H1 (cell line): ENCODE results near the gene ZBTB40. TPM values are rescaled to one million over a fixed set of nuclear protein-coding genes. Genes with fewer than 3 reads are reported as not detected.

ENCODE experiments used
- CTCF ChIA-PET: fragments of 300-600 bp; sonication (Branson Sonifier 250); formaldehyde crosslinking; loops from one replicate; lab custom pipeline; 2021; ENCODE audit not compliant: partially characterized antibody; lab: Charles Lee
- POLR2A ChIA-PET: fragments of 300-600 bp; sonication (Branson Sonifier 250); formaldehyde crosslinking; loops from one replicate; lab custom pipeline; 2021; ENCODE audit warnings: inconsistent platforms; ENCODE audit not compliant: partially characterized antibody; lab: Charles Lee
- DNase-seq, 2 experiments: peaks; one replicate each; pipeline versions ENCODE4 v3.0.0 to v3.0.0-alpha.2; 2010 to 2022; ENCODE audit warnings: low spot score in 2 of 2, low read depth in 1 of 2, mixed read lengths in 1 of 2
- FAIRE-seq: peaks from 2 replicates; lab custom pipeline; 2011; peaks lifted over from hg19 to GRCh38; lab: Jason Lieb, UNC
- H2AFZ ChIP-seq: 2 replicates; pipeline ENCODE4 v1.8.1; 2012; ENCODE audit warnings: low read length, inconsistent platforms
- H2AK5ac ChIP-seq: 2 replicates; pipeline ENCODE4 v1.6.1; 2013; ENCODE audit warnings: low read depth, low read length
- H2BK120ac ChIP-seq: replicated peaks from 2 replicates; pipeline ENCODE3; 2013; ENCODE audit warnings: low read depth, low read length, inconsistent platforms
- H2BK12ac ChIP-seq: 2 replicates; pipeline ENCODE4 v1.6.1; 2013; ENCODE audit warnings: low read depth, low read length
- H2BK15ac ChIP-seq: 2 replicates; pipeline ENCODE4 v1.6.1; 2013; ENCODE audit warnings: low read length
- H2BK20ac ChIP-seq: 2 replicates; pipeline ENCODE4 v1.6.1; 2013; ENCODE audit warnings: low read length
- H2BK5ac ChIP-seq: 2 replicates; pipeline ENCODE4 v1.6.1; 2013; ENCODE audit warnings: low read depth, low read length
- H3K14ac ChIP-seq: 2 replicates; pipeline ENCODE4 v1.6.1; 2013; ENCODE audit warnings: inconsistent platforms; ENCODE audit not compliant: insufficient read length
- H3K18ac ChIP-seq: 2 replicates; pipeline ENCODE4 v1.6.1; 2013; ENCODE audit warnings: low read length; ENCODE audit errors: extremely low read depth
- H3K23ac ChIP-seq: 2 replicates; pipeline ENCODE4 v1.6.1; 2013; ENCODE audit warnings: inconsistent platforms; ENCODE audit not compliant: insufficient read length
- H3K23me2 ChIP-seq: 2 replicates; pipeline ENCODE4 v1.6.1; 2013; ENCODE audit warnings: low read depth, low read length
- H3K27ac ChIP-seq: 2 replicates; pipeline ENCODE4 v1.6.1; 2011; ENCODE audit warnings: low read depth, low read length, inconsistent platforms
- H3K27me3 ChIP-seq, 4 experiments: replicated peaks in 1 of 4; 1 replicate in 1 of 4; 2 replicates in 3 of 4; pipeline versions ENCODE4 v1.6.1 to v1.8.1; 2011 to 2013; ENCODE audit warnings: low read length in 3 of 4, mild to moderate bottlenecking in 3 of 4, inconsistent platforms in 2 of 4, mixed read lengths in 2 of 4, moderate library complexity in 1 of 4; ENCODE audit not compliant: control insufficient read depth in 3 of 4, insufficient read depth in 3 of 4; ENCODE audit errors: extremely low read depth in 1 of 4
- H3K36me3 ChIP-seq, 4 experiments: 2 replicates each; pipeline versions ENCODE4 v1.6.1 to v1.8.1; 2011 to 2013; ENCODE audit warnings: mild to moderate bottlenecking in 4 of 4, low read length in 3 of 4, moderate library complexity in 2 of 4, control low read depth in 1 of 4, inconsistent platforms in 1 of 4; ENCODE audit not compliant: insufficient read depth in 4 of 4, control insufficient read depth in 2 of 4
- H3K4ac ChIP-seq: replicated peaks from 2 replicates; pipeline ENCODE3; 2013; ENCODE audit warnings: low read length, low read depth, mixed read lengths, inconsistent platforms; ENCODE audit not compliant: insufficient read length
- H3K4me1 ChIP-seq, 4 experiments: replicated peaks in 1 of 4; 1 replicate in 1 of 4; 2 replicates in 3 of 4; pipeline versions ENCODE4 v1.6.1 to v1.8.1; 2011 to 2013; ENCODE audit warnings: low read length in 3 of 4, inconsistent platforms in 2 of 4, mixed read lengths in 1 of 4; ENCODE audit not compliant: insufficient read depth in 4 of 4, control insufficient read depth in 3 of 4
- H3K4me2 ChIP-seq, 2 experiments: 2 replicates each; pipeline versions ENCODE4 v1.6.1 to v1.8.1; 2011 to 2013; ENCODE audit warnings: low read depth in 2 of 2, low read length in 2 of 2, control low read depth in 1 of 2, inconsistent platforms in 1 of 2, mild to moderate bottlenecking in 1 of 2; ENCODE audit not compliant: insufficient read depth in 1 of 2
- H3K4me3 ChIP-seq, 4 experiments: fragments of 200-600, 300-600 bp in 1 of 4; sonication (generic), shearing (Covaris generic), sonication (Bioruptor Twin) in 1 of 4; 2 replicates each; pipeline versions ENCODE4 v1.5.1 to v1.8.1; 2011 to 2016; ENCODE audit warnings: low read length in 4 of 4, low read depth in 3 of 4, control low read depth in 2 of 4, inconsistent platforms in 2 of 4, mild to moderate bottlenecking in 2 of 4, mixed read lengths in 1 of 4, moderate library complexity in 1 of 4; ENCODE audit not compliant: insufficient read depth in 2 of 4; ENCODE audit errors: extremely low read depth in 1 of 4
- H3K56ac ChIP-seq: replicated peaks from 2 replicates; pipeline ENCODE3; 2013; ENCODE audit warnings: low read depth, mild to moderate bottlenecking, mixed read lengths, low read length, inconsistent platforms; ENCODE audit not compliant: insufficient read length
- H3K79me1 ChIP-seq: 2 replicates; pipeline ENCODE4 v1.6.1; 2013; ENCODE audit warnings: low read depth, low read length, control low read depth
- H3K79me2 ChIP-seq, 2 experiments: 2 replicates each; pipeline versions ENCODE4 v1.6.1 to v1.8.1; 2012 to 2013; ENCODE audit warnings: low read length in 2 of 2, mild to moderate bottlenecking in 2 of 2, inconsistent platforms in 1 of 2; ENCODE audit not compliant: insufficient read depth in 2 of 2, control insufficient read depth in 1 of 2
- H3K9ac ChIP-seq, 4 experiments: replicated peaks in 1 of 4; 1 replicate in 1 of 4; 2 replicates in 3 of 4; pipeline versions ENCODE4 v1.6.1 to v1.8.1; 2011 to 2013; ENCODE audit warnings: low read depth in 3 of 4, low read length in 3 of 4, control low read depth in 2 of 4, mild to moderate bottlenecking in 2 of 4, moderate library complexity in 2 of 4, inconsistent platforms in 1 of 4; ENCODE audit errors: extremely low read depth in 1 of 4
- H3K9me3 ChIP-seq, 2 experiments: 2 replicates each; pipeline versions ENCODE4 v1.6.1 to v1.8.1; 2012 to 2013; ENCODE audit warnings: mild to moderate bottlenecking in 2 of 2, moderate library complexity in 2 of 2, control low read depth in 1 of 2, inconsistent platforms in 1 of 2, low read depth in 1 of 2, low read length in 1 of 2, mixed read lengths in 1 of 2; ENCODE audit not compliant: insufficient read depth in 2 of 2
- H4K20me1 ChIP-seq, 2 experiments: replicated peaks in 1 of 2; 2 replicates each; pipeline versions ENCODE3 to v1.8.1; 2011 to 2013; ENCODE audit warnings: inconsistent platforms in 2 of 2, low read length in 2 of 2, mild to moderate bottlenecking in 1 of 2; ENCODE audit not compliant: insufficient read depth in 2 of 2, control insufficient read depth in 1 of 2
- H4K5ac ChIP-seq: 2 replicates; pipeline ENCODE4 v1.6.1; 2013; ENCODE audit warnings: low read length, low read depth, mixed read lengths, inconsistent platforms; ENCODE audit not compliant: insufficient read length
- H4K8ac ChIP-seq: 2 replicates; pipeline ENCODE4 v1.8.0; 2013; ENCODE audit warnings: mild to moderate bottlenecking, moderate library complexity, low read length, inconsistent platforms; ENCODE audit not compliant: insufficient read depth; ENCODE audit errors: extremely low read depth
- H4K91ac ChIP-seq: replicated peaks from 2 replicates; pipeline ENCODE3; 2013; ENCODE audit warnings: low read length, mixed read lengths, inconsistent platforms; ENCODE audit not compliant: insufficient read length
- EP300 ChIP-seq, 2 experiments: IDR thresholded peaks; 1 replicate in 1 of 2; 2 replicates in 1 of 2; pipeline ENCODE4 v1.6.1; 2011 to 2012; ENCODE audit warnings: low read depth in 2 of 2, low read length in 2 of 2, mild to moderate bottlenecking in 2 of 2, borderline replicate concordance in 1 of 2, inconsistent platforms in 1 of 2, moderate library complexity in 1 of 2
- HDAC6 ChIP-seq: IDR thresholded peaks from one replicate; pipeline ENCODE4 v1.7.1; 2012; ENCODE audit warnings: low read depth, mild to moderate bottlenecking, inconsistent platforms, low read length, moderate library complexity
- KDM5A ChIP-seq: fragments of 200-600 bp; IDR thresholded peaks from 2 replicates; pipeline ENCODE4 v1.7.1; 2012; ENCODE audit warnings: mild to moderate bottlenecking, low read length, inconsistent platforms, mixed read lengths
- NRF1 ChIP-seq: IDR thresholded peaks from 2 replicates; pipeline ENCODE4 v1.6.1; 2011; ENCODE audit warnings: mild to moderate bottlenecking, low read depth, low read length, improper control_type of control experiment
- POU5F1 ChIP-seq: IDR thresholded peaks from 2 replicates; pipeline ENCODE4 v1.6.1; 2011; ENCODE audit warnings: low read depth, mild to moderate bottlenecking, low read length, moderate library complexity
- RBBP5 ChIP-seq: IDR thresholded peaks from 2 replicates; pipeline ENCODE4 v1.7.1; 2012; ENCODE audit warnings: low read depth, mild to moderate bottlenecking, inconsistent platforms, low read length, moderate library complexity, borderline replicate concordance
- SAP30 ChIP-seq: fragments of 300-600 bp; sonication (generic); IDR thresholded peaks from 2 replicates; pipeline ENCODE4 v1.7.1; 2012; ENCODE audit warnings: low read length, moderate library complexity, mild to moderate bottlenecking, inconsistent platforms; ENCODE audit not compliant: insufficient read depth, insufficient replicate concordance
- SIRT6 ChIP-seq: IDR thresholded peaks from one replicate; pipeline ENCODE4 v1.7.1; 2012; ENCODE audit warnings: low read length, inconsistent platforms
- SIX5 ChIP-seq: IDR thresholded peaks from 2 replicates; pipeline ENCODE4 v1.6.1; 2011; ENCODE audit warnings: mild to moderate bottlenecking, low read depth, low read length
- SP4 ChIP-seq: IDR thresholded peaks from 2 replicates; pipeline ENCODE4 v1.6.1; 2012; ENCODE audit warnings: low read length, inconsistent platforms
- SUZ12 ChIP-seq: fragments of 200-600 bp; sonication (generic); IDR thresholded peaks from 2 replicates; pipeline ENCODE4 v1.6.1; 2012; ENCODE audit warnings: mild to moderate bottlenecking, inconsistent platforms, low read length, moderate library complexity, mixed read lengths
- TAF7 ChIP-seq: optimal IDR thresholded peaks from 2 replicates; pipeline ENCODE3; 2011; ENCODE audit warnings: low read depth, mild to moderate bottlenecking, inconsistent platforms, low read length, moderate library complexity, borderline replicate concordance
- WGBS, 2 experiments: shearing (Covaris generic) in 1 of 2; methylation state at CpG; one replicate each; pipeline versions ENCODE4 v1.1.6 to v1.1.7; 2013 to 2015; ENCODE audit warnings: low lambda C conversion rate in 2 of 2, mixed read lengths in 2 of 2, inconsistent platforms in 1 of 2, low coverage in 1 of 2, missing lambda C conversion rate in 1 of 2; ENCODE audit not compliant: insufficient replicate concordance in 2 of 2, insufficient coverage in 1 of 2, insufficient read length in 1 of 2; ENCODE audit errors: extremely low coverage in 1 of 2, missing lambda C conversion rate in 1 of 2; 5-methylcytosine and 5-hydroxymethylcytosine counted together
- polyA plus RNA-seq, 7 experiments: library from polyadenylated mRNA; depleted of rRNA in 3 of 7; stranded (reverse) in 5 of 7; unstranded in 2 of 7; fragments of >200 nt in 5 of 7; fragments of 200-250 nt in 2 of 7; gene quantifications; 1 replicate in 5 of 7; 2 replicates in 1 of 7; 4 replicates in 1 of 7; pipeline versions ENCODE4 v1.2.1 to v1.2.3, GENCODE V29; 2011 to 2013; ENCODE audit warnings: missing spikeins in 2 of 7, mixed read lengths in 2 of 7
- total RNA-seq: library from RNA; stranded (reverse); fragmentation: NEBNext Ultra II Directional; extraction: Animal tissue kit (Norgen Biotek cat#: 25700); gene quantifications from 2 replicates; pipeline ENCODE4 v1.2.1, GENCODE V29; 2021
- TF ChIP-seq, protein P1 (sequence below): IDR thresholded peaks from 2 replicates; pipeline ENCODE4 v1.6.1; 2012; ENCODE audit warnings: inconsistent platforms

ZBTB40 gene
- total and polyA plus RNA-seq, 2 of the 8 experiments (the other 6 are each of a cell fraction or from before 2014, with no cell fraction given): 3.1 to 19.3 TPM

DNA sequence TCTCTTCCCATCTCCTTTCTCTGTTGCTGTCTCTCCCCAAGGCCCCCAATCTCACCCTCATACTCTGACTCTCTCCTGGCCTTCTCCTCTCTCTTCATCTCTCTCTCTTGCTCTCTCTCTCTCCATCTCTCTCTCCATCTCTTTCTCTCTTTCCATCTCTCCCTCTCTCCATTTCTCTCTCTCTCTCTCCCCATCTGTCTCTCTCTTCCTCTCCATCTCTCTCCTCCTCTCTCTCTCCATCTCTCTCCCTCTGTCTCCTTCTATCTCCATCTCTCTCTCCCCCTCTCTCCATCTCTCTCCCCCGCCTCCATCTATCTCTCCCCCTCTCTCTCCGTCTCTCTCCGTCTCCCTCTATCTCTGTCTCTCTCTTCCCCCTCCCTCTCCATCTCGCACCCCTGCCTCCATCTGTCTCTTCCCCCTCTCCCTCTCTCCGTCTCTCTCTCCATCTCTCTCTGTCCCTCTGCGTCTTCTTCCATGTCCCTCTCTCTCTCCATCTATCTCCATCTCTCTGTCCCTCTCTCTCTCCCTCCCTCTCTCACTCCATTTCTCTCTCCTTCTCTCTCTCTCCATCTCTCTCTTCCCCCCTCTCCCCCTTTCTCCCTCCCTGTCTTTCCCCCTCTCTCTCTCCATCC, 95.7 kb downstream of the ZBTB40 start:
- Histone ChIP-seq H3K4me1 (peaks cover 0 to 2% (median 0%) of the 10 kb centered on the region in 4 experiments; a peak in 1 of 7 replicates), H4K20me1 (no peaks in the 10 kb centered on the region), H3K4me3 (no peak overlapping the region), H3K56ac (no peak overlapping the region), H2BK15ac (no peak overlapping the region), H3K27ac (no peak overlapping the region), H4K5ac (no peak overlapping the region), H2BK5ac (no peak overlapping the region), H3K18ac (no peak overlapping the region), H4K8ac (no peak overlapping the region), H3K23me2 (peaks cover 1% of the 10 kb centered on the region; the same call in 1 of the 2 replicates), H3K36me3 (no peaks in the 10 kb centered on the region), H2BK20ac (no peak overlapping the region), H3K79me1 (no peaks in the 10 kb centered on the region), H3K9ac (no peak overlapping the region), H3K14ac (no peak overlapping the region), H2AK5ac (no peak overlapping the region), H3K79me2 (no peaks in the 10 kb centered on the region), H3K4me2 (no peak overlapping the region), H2BK12ac (no peak overlapping the region), H2BK120ac (no peak overlapping the region), H3K4ac (no peak overlapping the region), H4K91ac (no peak overlapping the region), H2AFZ (no peak overlapping the region), H3K23ac (no peak overlapping the region), H3K9me3 (no peaks in the 10 kb centered on the region), H3K27me3 (peaks cover 0 to 4% (median 2%) of the 10 kb centered on the region in 4 experiments; a peak in 1 of 7 replicates)
- FAIRE-seq (no peak), DNase-seq (no peak)
- POLR2A ChIA-PET: no interaction called here
- WGBS, 2 experiments: 61 to 97% methylated on average over 3 of the region's 6 CpGs
- CTCF ChIA-PET: interaction anchor here (0.7 to 1.8 kb wide), 3 partner anchors 95 to 383 kb away, joined by 3 to 7 read pairs (median 4); no protein-coding TSS in a partner anchor
- TF ChIP-seq NRF1 (no peak), SAP30 (no peak), TAF7 (no peak), SP4 (no peak), KDM5A (no peak), SUZ12 (no peak), POU5F1 (no peak), EP300 (IDR thresholded peaks at IDR 0.05; ENCODE audit: borderline replicate concordance in 1 of 2, low read depth in 2 of 2, low read length in 2 of 2) (no peak), SIX5 (no peak), SIRT6 (no peak), RBBP5 (no peak), HDAC6 (no peak)
- TF ChIP-seq, protein P1, sequence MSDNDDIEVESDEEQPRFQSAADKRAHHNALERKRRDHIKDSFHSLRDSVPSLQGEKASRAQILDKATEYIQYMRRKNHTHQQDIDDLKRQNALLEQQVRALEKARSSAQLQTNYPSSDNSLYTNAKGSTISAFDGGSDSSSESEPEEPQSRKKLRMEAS: no peak
